HG03060 (cell line): ENCODE data around the gene BTBD16.
A peak's percentile ranks its signal among the peaks of the same experiment; 100 is the strongest.

ENCODE experiments used
- ATAC-seq: cut with Tn5 transposase; IDR thresholded peaks from one replicate; pipeline ENCODE4 v1.9.1; 2021; ENCODE audit warnings: low read depth, moderate number of reproducible peaks; ENCODE audit not compliant: unreplicated experiment

The BTBD16 gene

DNA sequence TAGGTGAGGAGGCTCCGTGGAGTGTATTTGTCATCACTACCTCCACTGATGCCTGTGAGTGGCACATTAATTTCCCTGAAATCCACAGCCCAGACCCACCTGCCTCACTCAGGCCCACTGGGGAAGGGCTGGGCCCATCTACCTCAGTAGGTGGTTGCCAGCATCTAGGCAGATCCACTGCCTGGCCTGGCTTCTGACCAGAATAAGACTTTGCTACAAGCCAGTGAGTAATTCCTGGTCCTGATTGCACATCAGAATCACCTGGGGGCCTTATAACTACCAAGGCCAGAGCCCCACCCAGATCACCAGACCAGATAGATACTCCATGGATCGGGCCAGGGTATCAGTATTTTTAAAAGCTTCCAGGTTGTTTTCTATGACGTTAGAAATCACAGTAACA, 65.9 kb downstream of the BTBD16 start:
- no peak for ATAC-seq

DNA sequence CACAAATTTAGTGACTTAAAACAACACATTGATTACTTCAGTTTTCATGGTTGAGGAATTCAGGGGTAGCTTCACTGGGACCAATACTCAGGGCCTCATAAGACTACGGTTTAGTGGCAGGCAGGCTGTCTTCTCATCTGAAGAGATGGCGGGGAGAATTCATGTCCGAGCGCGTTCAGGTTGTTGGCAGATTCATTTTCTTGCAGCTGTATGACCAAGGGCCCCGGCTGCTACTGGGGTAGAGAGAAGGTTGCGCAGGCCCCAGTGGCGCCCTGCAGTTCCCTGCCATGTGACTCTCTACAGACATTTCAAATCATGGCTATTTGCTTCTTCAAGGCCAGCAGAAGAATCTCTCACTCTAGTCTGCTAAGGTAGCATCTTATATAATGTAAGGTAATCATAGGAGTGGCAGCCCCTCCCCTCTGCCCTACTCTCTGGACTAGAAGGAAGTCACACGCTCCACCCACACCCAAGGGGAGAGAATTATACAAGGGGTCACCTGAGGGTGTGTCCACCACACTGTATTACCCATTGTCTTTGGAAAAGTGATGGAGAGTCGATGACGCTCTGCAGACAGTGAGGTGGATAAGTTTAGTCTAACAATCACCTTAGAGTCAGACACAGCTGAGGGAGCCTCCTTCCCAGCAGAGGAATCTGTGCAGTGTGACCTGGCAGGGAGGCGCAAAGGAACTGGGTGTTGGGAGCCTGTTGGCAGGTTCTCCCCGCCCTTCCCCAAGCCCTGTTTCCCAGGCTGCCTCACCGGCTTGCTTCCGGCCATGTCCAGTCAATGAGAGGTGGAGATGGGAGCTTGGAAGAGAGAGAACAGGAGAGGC, 67.7 kb downstream of the BTBD16 start:
- no peak for ATAC-seq

DNA sequence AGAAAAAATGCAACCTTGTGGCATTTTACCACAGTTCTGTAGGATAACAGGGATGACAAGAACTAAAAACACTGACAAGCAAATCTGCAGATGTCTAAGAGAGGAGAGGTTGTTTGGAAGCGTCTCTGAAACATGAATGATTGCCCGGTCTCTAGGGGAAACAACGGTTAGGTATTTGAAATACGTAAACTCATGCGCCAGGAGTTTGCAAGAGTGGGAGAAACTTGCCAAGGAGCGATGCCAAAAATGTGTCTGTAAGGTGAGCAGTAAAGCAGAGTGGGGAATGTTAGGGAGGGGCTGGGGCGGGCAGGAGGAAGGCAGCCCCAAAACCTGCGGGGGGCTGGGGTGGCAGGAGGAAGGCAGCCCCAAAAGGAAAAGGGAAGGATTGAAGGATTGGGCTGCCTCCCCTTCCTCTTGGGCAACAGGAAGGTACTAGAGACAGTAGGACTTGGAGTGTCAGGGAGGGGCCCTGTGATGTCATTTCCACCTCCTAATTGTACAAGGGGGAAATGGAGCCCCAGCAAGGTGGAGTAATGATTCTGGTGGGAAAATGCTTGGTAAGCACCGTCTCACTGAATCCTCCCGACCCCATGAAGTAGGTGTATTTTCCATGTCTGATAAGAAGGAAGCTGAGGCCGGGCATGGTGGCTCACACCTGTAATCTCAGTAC, 70.2 kb downstream of the BTBD16 start:
- ATAC-seq, result no peak

DNA sequence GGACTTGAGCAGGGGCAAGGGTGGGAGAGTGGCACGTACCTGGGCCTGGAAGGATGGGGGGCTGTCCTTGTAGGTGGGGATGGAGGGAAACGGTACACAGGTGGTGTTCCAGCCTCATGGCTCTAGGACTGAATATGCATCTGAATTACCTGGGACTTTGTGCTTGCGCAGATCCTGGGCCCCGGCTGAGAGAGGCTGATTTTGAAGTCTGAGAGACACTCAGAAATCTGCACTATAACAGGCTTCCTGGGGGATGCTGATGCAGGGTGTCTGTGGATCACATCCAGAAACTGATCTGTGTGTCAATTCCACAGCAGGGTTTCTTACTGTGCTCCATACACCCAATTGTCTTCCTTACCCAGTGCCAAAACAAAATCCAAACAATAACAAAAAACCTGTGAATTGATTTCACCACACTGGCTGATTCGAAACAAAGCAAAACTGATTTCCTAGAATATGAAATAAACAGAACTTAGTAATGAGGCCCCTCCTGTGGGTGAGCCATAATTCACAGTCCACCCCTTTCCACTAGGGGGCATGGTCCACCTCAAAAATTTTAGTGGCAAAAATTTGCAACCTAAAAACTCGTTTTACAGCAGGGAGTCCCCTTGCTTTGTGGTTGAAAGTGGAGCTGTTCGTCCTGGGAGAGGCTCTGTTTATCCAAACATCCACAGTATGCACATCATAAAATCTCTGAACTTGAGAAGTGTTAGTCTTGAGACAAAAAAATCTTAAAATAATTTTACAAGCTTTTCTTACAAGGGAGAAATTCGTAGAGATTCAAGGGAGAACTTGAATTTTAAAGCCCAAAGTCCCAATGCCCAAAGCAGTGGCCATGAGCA, 71.4 kb downstream of the BTBD16 start:
- ATAC-seq, result no peak

DNA sequence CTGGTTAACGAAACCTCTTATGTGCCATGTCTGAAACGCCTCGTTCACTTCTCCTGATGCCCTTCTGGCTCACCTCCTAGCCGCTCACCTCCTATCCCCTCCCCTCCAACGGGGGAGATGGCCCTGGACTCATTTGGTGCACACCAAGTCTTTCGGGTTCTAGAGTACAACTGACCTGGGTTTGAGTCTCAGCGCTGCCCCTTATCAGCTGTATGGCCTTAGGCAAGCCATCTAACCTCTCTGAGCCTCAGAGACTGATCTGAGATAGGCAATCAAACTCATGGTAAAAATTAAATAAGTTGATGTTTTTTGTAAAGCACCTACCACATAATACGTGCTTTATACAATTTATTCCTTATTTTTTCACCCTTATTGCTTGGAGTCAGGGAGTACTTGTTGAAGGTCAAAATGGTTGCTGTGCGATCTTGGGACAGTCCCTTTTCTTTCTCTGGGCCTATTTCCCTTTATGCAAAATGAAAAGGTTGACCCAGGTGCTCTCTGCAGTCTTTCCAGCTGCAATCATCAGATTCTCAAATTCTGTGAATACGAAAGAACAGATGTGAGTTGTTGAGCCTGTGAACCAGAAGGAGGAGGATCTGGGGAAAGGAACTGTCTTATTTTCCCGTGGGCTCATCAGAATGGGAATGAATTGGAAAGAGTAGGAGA, 72.2 kb downstream of the BTBD16 start:
- ATAC-seq, result no peak

DNA sequence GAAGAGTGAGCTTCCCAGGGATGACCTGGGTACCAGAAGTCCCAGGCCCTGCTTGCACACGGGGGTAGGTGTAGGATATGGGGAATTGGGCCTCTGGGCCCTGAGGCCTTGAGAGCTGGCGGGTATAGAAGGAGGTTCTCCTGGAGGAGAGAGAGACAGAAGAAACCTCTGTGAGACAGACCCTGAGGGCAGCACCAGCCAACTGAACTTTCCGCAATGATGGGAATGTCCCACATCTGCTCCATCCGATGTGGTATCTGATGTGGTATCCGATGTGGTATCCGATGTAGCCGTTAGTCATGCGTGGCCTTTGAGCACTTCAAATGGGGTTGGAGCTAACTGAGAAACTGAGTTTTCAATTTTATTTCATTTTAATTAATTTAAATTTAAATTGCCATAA, 72.8 kb downstream of the BTBD16 start:
- ATAC-seq, result no peak

DNA sequence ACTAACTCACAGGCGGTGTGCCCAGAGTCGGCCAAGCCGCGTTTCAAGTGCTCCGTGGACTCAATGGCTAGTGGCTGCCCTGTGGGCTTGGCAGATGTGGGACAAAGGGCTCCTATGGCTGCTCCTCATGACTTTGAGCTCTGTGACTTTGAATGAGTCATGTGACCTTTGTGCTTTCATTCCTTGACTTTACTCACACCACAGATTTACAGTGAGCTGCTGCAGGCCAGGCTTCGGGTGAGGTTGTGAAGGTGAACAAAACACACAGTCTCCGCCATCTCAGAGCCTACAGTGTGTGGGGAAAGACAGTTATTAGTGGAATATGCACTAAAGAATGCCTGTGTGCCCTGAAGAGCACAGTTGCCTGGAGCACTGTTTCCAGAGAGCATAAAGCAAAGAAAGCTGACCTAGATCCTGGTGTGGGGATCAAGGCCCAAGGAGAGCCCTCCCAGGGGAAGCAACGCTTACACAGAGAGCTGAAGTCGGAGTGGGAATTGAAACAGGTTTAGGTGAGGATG, 73.7 kb downstream of the BTBD16 start:
- ATAC-seq, result no peak

DNA sequence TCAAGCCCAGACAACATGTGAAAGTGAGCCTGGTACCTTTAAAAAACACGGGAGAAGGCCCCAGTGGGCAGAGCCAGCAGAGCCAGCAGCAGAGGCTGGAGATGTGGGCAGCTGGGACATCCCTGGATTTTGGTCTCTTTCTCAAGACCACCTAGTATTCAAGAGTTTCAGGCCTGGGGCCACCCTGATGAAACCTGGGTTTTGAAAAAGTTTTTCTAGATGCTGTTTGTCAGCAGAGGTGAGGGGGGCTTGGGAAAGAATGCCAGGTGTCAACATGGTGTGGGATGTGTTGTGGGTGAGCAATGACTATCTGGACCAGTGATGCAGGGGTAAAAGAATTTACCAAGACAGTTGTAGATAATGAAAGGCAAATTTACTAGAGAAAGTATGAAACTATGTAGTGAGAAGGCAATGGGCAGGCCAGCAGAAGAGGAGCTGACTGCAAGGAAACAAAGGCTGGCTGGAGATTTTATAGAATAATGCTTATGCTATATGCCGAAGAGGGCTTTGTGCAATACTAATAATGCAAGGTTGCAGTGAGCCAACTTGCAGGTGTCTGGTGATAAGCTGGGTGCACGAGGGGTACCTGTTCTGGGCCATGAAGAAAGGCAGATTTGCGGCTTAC, 75.3 kb downstream of the BTBD16 start:
- ATAC-seq, result no peak

DNA sequence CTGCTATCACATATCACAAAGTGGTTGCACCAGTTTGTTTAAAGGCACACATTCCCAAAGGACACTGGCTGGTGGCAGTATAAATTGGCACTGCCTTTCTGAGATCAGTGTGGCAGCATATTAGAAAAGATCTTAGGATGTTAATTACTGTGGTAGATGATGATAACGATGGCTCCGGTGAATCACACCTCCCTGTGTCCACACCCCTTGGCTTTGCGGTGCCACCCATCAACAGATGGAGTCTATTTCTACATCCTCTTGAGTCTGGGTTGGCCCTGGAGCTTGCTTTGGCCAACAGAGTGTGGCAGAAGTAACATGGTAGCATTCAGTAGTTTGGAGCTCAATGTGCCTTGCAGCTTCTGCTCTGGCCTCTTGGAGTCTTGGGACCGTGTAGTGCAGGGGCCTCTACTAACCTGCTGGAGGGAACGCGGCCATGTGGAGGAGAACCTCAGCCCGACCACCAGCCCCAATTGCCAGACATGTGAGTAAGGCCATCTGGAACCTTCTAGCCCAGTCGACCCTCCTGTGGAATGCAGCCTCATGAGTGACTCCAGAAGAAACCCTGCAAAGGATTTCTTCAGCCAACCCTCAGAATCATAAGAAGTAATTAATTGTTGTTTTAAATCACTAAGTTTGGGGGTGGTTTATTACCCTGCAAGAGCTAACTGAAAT, 76.2 kb downstream of the BTBD16 start:
- ATAC-seq, result no peak

DNA sequence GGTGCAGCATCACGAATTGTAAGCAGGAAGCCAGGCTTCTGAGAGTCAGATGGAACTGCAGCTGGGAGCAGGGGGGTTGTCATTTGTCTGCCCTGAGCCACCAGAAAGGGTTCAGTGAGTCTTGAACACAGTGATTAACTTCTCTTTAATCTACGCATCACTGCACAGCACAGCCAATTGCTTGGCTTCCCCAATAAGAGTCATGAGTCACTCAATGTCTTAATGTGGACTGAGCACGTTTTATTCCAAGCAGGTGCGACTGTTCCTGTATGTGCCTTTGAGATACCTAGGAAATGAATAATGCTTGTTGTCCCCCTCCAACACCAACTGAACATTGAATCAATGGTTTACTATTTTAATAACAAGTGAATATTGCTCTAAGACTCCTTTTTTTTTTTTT, 77.4 kb downstream of the BTBD16 start:
- peak; percentile 75 for ATAC-seq

DNA sequence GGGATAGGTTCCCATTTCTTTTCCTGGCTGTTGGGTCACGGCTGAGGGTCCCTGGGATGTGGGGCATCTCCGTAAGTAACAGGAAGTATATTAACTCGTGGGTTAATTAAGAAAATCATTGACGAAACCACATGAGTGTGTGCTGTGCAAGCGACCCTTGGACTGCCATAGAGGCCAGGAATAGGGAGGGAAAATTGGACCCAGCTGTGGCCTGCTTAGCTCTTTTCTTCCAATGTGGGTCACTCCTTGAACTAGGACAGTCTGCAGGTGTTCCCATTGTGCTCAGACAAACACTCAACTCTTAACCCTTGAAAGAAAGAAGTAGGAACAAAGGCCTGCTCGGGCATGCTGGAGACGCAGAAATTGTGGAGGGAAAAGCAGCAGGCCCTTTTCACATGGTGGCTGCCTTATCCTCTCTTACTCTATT, 77.9 kb downstream of the BTBD16 start:
- ATAC-seq, result no peak

DNA sequence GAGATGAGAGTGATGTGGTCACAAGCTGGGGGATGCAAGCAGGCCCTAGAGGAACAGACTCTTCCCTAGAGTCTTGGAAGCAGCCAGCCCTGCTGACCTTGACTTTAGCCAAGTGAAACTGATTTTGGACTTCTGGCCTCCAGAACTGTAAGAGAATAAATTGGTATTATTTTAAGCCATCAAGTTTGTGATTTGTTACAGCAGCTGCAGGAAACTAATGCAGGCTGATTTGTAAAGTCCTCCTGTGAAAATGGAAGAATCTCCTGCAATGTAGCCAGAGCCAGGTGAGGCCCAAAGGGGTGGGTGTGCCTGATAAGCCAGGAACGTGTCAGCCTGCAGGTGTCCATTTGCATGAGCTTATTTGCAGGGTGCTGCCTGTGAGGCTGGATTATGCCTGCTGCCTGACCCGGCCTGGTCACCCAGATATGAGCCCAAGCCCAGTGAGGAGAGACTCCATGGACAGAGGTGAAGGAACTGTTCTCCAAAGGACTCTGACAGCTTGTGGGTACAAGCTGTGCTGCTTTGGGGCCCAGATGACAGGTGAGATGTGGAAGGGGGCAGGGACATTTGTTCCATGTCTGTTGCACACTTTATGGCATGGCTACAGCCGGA, 78.8 kb downstream of the BTBD16 start:
- no peak for ATAC-seq

DNA sequence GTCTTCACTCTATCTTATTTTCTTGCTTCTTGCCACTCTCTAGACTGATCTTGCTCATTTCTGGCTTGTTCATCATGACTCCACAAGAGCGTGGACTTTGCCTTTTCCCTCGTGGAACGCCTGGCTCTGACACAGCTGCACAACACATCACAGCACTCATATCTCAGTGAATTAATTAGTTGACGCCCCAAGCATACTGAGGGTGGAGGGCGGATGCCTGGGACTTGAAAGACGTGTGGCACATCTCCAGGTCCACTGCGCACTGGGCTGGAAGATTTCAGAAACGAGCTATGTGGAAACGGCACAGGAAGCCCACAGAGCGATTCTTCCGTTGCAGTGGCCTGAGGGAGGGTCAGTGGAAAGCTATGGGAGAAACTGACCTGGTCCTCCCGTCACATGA, 79.8 kb downstream of the BTBD16 start:
- no peak for ATAC-seq

DNA sequence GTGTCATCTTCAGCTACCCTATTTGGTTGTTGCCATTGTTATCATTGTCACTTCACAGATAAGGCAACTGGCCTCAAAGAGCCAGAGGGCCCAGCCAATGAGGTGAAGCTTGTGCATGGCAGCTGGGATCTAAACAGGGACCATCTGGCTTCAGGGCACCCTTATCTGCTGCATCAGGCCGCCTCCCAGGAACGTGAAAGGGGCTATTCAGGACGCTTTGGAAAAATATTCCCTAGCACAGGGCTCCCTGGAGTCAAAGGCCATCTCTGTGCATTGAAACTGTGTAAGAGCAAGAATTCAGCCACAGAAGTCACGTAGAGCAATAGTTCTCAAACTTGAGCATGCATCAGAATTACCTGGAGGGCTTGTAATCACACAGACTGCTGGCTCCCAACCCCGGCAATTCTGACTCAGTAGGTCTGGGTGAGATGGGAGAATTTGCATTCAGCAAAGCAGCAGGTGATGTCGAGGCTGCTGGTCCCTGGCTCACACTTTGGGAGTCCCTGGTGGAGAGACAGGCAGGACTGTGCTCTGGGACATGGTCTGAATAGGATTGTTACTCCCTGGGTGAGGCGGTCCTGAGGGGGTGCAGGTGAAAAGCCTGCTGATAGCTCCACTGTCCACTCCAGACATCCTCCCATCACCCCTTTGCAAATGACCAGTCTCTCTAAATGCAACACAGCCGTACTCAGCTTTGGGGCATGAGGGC, 81.9 kb downstream of the BTBD16 start:
- ATAC-seq, result no peak

DNA sequence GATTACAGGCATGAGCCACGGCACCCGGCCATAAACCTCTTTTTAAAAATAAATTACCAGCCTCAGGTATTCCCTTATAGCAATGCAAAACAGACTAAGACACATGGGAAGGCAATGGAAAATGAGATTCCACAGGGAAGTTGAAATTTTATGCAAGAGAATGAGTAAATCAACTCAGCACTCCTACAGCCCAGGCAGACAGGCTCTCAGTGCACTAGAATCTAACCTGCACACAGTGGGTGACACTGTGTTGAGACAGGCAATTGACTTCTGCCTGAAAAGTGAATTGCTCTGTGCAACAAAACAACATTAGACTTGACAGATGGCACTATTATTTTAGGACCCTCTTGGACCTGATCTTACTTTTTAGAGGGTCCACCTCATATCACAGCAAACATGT, 83.3 kb downstream of the BTBD16 start:
- no peak for ATAC-seq

DNA sequence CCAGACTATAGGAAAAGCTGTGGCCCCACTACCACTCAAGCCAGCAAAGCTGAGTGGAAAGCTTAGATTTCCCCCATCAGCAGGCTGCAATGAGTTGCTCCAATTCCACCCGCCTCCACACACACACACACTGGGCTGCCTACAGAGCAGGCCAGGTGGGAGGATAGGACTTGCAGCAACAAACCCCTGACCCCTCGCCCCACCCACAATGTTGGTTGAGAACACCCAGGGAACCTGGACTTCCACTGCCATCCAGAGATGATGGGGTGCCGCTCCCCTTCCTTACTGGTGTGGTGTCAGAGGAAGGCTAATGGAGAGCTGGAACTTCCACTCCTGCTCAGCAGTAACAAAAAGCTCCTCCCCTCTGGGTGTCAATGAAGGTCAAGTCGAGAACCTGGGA, 86.6 kb downstream of the BTBD16 start:
- no peak for ATAC-seq

DNA sequence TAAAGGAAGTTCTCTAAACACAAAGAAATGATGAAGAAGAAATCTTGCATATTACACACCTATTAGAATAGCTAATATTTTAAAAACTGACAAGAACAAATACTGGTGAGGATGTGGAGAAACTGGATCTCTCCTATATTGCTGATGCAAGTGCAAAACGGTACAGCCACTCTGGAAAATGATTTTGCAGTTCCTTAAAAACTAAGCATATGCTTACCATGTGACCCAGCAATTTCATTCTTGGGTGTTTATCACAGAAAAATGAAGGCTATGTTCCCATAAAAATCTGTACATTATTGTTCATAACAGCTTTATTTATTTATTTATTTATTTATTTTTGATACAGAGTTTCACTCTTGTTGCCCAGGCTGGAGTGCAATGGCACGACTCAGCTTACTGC, 88.5 kb downstream of the BTBD16 start:
- ATAC-seq, result no peak

DNA sequence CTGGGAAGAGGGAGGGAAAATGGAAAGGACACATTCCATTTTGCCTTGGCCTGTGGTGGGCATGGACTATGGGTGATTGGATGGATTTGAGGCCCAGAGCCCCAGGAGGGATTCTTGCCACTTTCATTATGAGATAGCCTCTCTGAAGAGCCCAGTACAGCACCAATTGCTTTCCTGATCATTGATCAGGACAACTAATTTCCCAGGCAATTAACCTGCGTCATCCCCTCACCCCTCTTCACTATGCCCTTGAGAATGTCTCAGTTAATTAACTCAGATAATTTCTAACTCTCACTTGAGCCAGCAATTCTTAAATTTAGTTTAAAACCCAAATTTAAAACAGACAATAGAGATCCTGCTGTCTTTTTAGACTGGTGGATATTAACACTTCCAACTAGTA, 90.0 kb downstream of the BTBD16 start:
- no peak for ATAC-seq
